NB4 (cell line): Measurements from ENCODE around the gene HLA-DQB1.

ENCODE experiments used
- DNase-seq: peaks from one replicate; pipeline ENCODE4 v3.0.0; 2010; ENCODE audit warnings: low read depth
- H3K4me3 ChIP-seq: one replicate; pipeline ENCODE4 v1.5.1; 2011; ENCODE audit warnings: mild to moderate bottlenecking, low read depth, low read length, moderate library complexity
- CTCF ChIP-seq: IDR thresholded peaks from one replicate; pipeline ENCODE4 v1.5.1; 2012; ENCODE audit warnings: low read depth, low read length
- MYC ChIP-seq: IDR thresholded peaks from 2 replicates; pipeline ENCODE4 v1.6.1; 2011; ENCODE audit warnings: low read depth, low read length
- POLR2A ChIP-seq: IDR thresholded peaks from 2 replicates; pipeline ENCODE4 v1.6.1; 2011; ENCODE audit warnings: mild to moderate bottlenecking; ENCODE audit not compliant: insufficient read length; ENCODE audit errors: extremely low read depth
- TF ChIP-seq, protein P1 (sequence below): IDR thresholded peaks from 2 replicates; pipeline ENCODE4 v1.6.1; 2011; ENCODE audit warnings: low read depth, low read length

HLA-DQB1 gene

GRCh38 chr6:32668226-32668747, 1.8 kb upstream of the HLA-DQB1 start:
- TF ChIP-seq CTCF (no peak), MYC (no peak), POLR2A (no peak)
- TF ChIP-seq, protein P1, sequence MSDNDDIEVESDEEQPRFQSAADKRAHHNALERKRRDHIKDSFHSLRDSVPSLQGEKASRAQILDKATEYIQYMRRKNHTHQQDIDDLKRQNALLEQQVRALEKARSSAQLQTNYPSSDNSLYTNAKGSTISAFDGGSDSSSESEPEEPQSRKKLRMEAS, result no peak
- H3K4me3 ChIP-seq, result no peak overlapping the region
- DNase-seq, result no peak

DNA sequence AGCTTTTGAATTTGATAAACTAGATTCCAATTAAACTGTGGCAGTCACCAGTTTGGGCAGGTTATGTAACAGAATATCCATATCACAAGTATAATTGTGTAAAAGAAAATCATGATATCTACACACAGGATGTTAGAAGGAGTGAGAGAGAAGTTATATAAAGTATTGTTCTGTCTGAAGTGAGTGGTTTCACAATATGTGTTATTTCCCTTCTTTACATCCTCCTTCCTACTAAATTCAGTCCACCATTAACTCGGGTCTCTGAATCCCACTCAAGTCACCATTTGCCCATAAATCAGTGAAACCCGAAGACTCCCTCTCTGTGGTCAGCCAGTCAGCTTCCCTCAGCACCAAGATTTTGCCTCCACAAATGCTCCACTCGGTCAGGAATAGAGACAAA, 796 bp downstream of the HLA-DQB1 start:
- DNase-seq, result no peak
- H3K4me3 ChIP-seq, result no peak overlapping the region

DNA sequence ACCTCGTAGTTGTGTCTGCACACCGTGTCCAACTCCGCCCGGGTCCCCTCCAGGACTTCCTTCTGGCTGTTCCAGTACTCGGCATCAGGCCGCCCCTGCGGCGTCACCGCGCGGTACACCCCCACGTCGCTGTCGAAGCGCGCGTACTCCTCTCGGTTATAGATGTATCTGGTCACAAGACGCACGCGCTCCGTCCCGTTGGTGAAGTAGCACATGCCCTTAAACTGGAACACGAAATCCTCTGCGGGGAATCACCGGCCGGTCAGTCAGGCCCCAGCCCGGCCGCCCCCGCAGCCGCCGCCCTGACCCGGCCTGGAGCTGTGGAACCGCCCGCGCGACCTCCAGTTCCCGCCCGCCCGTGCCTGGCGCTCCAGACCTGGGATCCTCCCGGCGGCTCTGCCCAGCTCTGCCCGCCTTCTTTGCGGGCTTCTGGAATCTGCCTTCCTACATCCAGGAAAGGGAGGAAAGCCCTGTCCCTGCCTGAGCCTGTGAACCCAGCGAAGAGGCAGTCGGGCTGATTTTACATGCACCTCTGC, 1.6 kb downstream of the HLA-DQB1 start:
- no peak overlapping the region for H3K4me3 ChIP-seq
- TF ChIP-seq CTCF, result no peak
- TF ChIP-seq, protein P1, result no peak
- TF ChIP-seq POLR2A, result no peak
- TF ChIP-seq MYC, result no peak
- DNase-seq, result no peak

More for the DNA sequence above, 796 bp downstream of the HLA-DQB1 start:
- TF ChIP-seq CTCF, result no peak
- no peak for TF ChIP-seq MYC
- TF ChIP-seq, protein P1, result no peak
- TF ChIP-seq POLR2A, result no peak

DNA sequence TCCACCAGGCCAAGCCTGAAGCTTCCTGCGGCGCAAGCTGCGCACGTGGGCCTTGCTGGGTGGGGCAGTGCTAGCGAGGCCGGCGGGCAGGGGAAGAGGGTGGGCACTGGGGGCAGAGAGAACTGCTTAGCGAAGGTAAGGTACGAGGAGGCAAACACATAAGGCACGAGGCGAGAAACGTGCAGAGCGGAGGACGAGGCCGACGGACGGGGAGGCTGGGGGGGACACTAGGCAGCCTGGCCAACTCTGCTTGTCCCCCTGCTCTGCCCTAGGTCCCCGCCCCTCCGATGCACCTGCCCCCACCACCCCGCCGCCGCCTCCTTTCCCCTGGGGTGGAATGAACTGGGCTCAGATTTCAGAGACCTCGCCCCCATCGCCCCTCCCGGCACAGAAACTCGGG, 2.1 kb downstream of the HLA-DQB1 start:
- no peak overlapping the region for H3K4me3 ChIP-seq
- TF ChIP-seq, protein P1, result no peak
- TF ChIP-seq POLR2A (no peak), MYC (no peak), CTCF (no peak)
- no peak for DNase-seq

DNA sequence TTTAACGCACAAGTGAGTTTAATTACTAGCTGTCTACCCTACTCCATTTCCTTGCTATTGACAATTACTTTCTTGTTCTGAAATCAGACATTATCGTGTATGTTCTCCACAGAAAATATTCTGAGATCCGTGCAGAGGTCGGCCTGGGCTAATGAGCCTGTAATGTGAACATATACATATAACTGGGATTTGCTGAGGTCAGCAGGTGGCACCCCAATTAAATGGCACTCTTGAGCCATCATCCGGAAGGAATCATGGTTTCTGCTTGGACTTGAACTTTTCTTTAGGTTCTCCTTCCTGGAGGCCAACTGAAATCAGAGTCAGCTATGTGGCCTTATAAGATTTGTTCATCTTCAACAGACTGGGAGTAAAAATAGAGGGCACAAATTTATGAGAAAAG, 3.6 kb downstream of the HLA-DQB1 start:
- no peak for DNase-seq
- TF ChIP-seq, protein P1, result no peak
- TF ChIP-seq MYC (no peak), CTCF (no peak), POLR2A (no peak)
- H3K4me3 ChIP-seq, result no peak overlapping the region

GRCh38 chr6:32662099-32662498, 4.4 kb downstream of the HLA-DQB1 start:
- TF ChIP-seq, protein P1, result no peak
- TF ChIP-seq MYC (no peak), CTCF (no peak), POLR2A (no peak)
- H3K4me3 ChIP-seq, result no peak overlapping the region
- no peak for DNase-seq
